Psoas muscle (tissue), 8 donors: ENCODE results near the gene RFC2. TPM values are rescaled to one million over a fixed set of nuclear protein-coding genes. Genes with fewer than 3 reads are reported as not detected.
"Not testable (repeated sequence)": the region's sequence is repeated elsewhere in the genome, so short reads cannot be mapped to it uniquely, and the experiment has no call there.

Source experiments
- ATAC-seq, 4 donors: fragments of 200-7000 bp; cut with Tn5 transposase; one replicate each; pipeline ENCODE4 v1.9.1; 2020; ENCODE audit warnings: moderate library complexity in 3 of 4, mild to moderate bottlenecking in 2 of 4
- DNase-seq, 2 donors: peaks; one replicate each; pipeline ENCODE4 v3.0.0-alpha.2; 2020
- H3K27ac ChIP-seq: fragments of 200-600 bp; one replicate; pipeline ENCODE4 v1.8.0; 2022
- H3K27me3 ChIP-seq, 3 donors: fragments of 200-600 bp in 1 of 3; one replicate each; pipeline versions ENCODE4 v1.6.1 to v1.8.0; 2013 to 2022; ENCODE audit warnings: low read length in 2 of 3, mild to moderate bottlenecking in 2 of 3, moderate library complexity in 1 of 3; ENCODE audit not compliant: insufficient read depth in 3 of 3
- H3K36me3 ChIP-seq, 2 donors: fragments of 200-600 bp in 1 of 2; one replicate each; pipeline versions ENCODE4 v1.6.1 to v1.8.0; 2013 to 2022; ENCODE audit warnings: low read depth in 1 of 2, mild to moderate bottlenecking in 1 of 2, moderate library complexity in 1 of 2; ENCODE audit not compliant: insufficient read depth in 1 of 2
- H3K4me1 ChIP-seq: fragments of 200-600 bp; one replicate; pipeline ENCODE4 v1.8.0; 2022
- H3K4me3 ChIP-seq: fragments of 200-600 bp; one replicate; pipeline ENCODE4 v1.8.0; 2022; ENCODE audit warnings: mild to moderate bottlenecking
- H3K9me3 ChIP-seq: fragments of 200-600 bp; one replicate; pipeline ENCODE4 v1.8.0; 2022
- WGBS, 3 donors: extraction: QIAGEN DNeasy Blood & Tissue Kit; methylation state at CpG; one replicate each; pipeline versions ENCODE4 v1.1.6 to v1.1.7; 2013; 5-methylcytosine and 5-hydroxymethylcytosine counted together
- intact Hi-C, 2 donors: fragments of 100-400 bp; cut with DNase I; formaldehyde crosslinking; loops; one replicate each; pipeline versions ENCODE4 v1.11.0 to v1.14.2; 2022
- polyA plus RNA-seq, 3 donors: library from polyadenylated mRNA; stranded (reverse); fragments of 200-250 nt; gene quantifications; one replicate each; pipeline ENCODE4 v1.2.3, GENCODE V29; 2013
- total RNA-seq, 4 donors: library from RNA; stranded (reverse); fragmentation: NEBNext Ultra II Directional in 2 of 4; extraction: Animal tissue kit (Norgen Biotek cat#: 25700) in 2 of 4; gene quantifications; one replicate each; pipeline versions ENCODE4 v1.2.1 to v1.2.4, GENCODE V29; 2021 to 2023
- TF ChIP-seq, protein P1 (sequence below): fragments of 200-600 bp; IDR thresholded peaks from one replicate; pipeline ENCODE4 v1.8.0; 2022; ENCODE audit warnings: antibody characterized with exemption
- donor health status: healthy with polysubstance abuse.
- donor health status: DM: no; HTN: no; CAD: no; lungs with moderate emphysema.
- donor health status: Bipolar disorder and iron deficiency.
- donor health status: healthy.
- donor health status: DM: yes; HTN: yes; CAD: no.
- donor health status: DM: no; HTN: no; CAD: no.
- donor health status: DM: no; HTN: no; CAD: no.
- donor health status: DM: yes; HTN: yes; CAD: no.

RFC2 gene
- total and polyA plus RNA-seq, 7 donors, result 13.7 to 25.8 (median 19.8) TPM

DNA sequence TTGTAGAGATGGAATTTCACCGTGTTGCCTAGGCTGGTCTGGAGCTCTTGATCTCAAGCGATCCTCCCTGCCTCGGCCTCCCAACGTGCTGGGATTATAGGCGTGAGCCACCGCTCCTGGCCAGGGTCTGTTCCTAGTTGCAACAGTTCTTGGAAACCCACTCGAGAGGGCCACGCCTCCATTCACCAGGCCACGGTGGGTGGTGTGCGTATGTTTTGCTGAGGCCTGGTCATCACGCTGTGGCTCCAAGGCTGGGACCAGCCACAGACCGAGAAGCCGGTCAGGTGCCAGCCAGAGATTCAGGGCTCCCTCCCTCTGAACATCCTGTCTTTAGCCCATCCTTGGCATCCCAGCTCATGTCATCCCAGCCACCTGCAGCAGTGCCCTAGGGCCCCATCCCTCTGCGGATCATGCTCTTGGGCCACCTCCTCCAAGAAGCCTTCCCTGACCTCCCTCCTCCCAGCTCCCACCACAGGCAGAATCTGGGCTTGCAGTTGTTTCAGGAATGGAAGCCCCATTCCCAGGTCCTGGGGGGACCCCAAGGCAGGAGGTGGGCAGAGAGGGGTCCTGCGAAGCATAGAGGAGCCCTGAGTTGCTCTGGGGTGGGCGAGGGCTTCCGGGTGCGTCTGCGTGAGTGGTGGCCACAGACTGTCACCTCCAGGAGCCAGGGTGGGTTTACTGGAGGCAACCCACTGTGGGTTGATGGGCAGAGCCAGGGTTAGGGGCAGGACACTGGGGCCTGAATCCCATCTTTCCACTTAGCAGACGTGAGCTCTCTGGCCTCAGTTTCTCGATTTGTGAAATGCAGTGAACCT, 39.2 kb downstream of the RFC2 start:
- H3K4me1 ChIP-seq, result no peaks in the 10 kb centered on the region
- intact Hi-C loops, result loop anchor here in 1 of 2 donors (10.0 kb wide), 1 partner anchor 90 kb away; no protein-coding TSS in a partner anchor
- no peaks in the 10 kb centered on the region for H3K9me3 ChIP-seq
- H3K36me3 ChIP-seq, result peaks cover 0 to 8% of the 10 kb centered on the region in 2 donors
- DNase-seq, result no peak
- 82 to 87% (median 83%) methylated on average over 21 of the region's 21 CpGs for WGBS, 3 donors
- H3K27me3 ChIP-seq, result no peaks in the 10 kb centered on the region
- H3K27ac ChIP-seq, result no peak overlapping the region
- no peak for ATAC-seq
- TF ChIP-seq, protein P1, sequence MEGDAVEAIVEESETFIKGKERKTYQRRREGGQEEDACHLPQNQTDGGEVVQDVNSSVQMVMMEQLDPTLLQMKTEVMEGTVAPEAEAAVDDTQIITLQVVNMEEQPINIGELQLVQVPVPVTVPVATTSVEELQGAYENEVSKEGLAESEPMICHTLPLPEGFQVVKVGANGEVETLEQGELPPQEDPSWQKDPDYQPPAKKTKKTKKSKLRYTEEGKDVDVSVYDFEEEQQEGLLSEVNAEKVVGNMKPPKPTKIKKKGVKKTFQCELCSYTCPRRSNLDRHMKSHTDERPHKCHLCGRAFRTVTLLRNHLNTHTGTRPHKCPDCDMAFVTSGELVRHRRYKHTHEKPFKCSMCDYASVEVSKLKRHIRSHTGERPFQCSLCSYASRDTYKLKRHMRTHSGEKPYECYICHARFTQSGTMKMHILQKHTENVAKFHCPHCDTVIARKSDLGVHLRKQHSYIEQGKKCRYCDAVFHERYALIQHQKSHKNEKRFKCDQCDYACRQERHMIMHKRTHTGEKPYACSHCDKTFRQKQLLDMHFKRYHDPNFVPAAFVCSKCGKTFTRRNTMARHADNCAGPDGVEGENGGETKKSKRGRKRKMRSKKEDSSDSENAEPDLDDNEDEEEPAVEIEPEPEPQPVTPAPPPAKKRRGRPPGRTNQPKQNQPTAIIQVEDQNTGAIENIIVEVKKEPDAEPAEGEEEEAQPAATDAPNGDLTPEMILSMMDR, result no peak
- no peak overlapping the region for H3K4me3 ChIP-seq

DNA sequence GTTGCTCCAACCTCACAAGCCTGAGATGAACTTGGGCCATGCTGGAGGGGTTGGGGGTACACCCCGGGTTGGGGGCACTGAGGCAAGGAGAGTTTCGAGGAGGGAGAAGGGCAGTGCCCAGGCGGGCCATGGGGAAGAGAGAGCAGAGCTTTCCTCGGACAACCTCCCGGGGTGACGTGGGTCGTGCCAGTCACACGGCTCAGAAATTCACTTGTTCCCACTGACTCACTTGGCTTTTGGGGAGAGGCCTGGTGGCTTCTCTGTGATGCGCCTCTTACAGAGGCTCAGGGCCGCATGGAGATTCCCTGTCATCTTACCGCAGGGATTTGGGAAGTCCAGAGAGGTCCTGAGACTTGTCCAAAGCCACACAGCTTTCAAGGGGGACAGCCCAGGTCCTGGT, 41.5 kb downstream of the RFC2 start:
- WGBS, 3 donors, result 86 to 88% (median 87%) methylated on average over 11 of the region's 11 CpGs
- no peaks in the 10 kb centered on the region for H3K4me1 ChIP-seq

DNA sequence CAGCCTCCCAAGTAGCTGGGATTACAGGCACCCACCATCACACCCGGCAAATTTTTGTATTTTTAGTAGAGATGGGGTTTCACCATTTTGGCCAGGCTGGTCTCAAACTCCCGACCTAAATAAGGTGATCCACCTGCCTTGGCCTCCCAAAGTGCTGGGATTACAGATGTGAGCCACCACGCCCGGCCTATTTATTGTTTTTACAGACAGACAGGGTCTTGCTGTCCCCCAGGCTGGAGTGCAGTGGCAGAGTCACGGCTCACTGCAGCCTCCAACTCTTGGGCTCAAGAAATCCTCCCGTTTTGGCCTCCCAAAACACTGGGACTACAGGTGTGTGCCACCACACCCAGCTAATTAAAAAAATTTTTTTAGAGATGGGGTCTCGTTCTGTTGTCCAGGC, 46.0 kb downstream of the RFC2 start:
- not testable (repeated sequence) for H3K4me1 ChIP-seq, H3K9me3 ChIP-seq, DNase-seq, H3K27ac ChIP-seq, ATAC-seq, H3K36me3 ChIP-seq, H3K4me3 ChIP-seq, H3K27me3 ChIP-seq
- WGBS, 3 donors, result 88 to 96% (median 89%) methylated on average over 7 of the region's 7 CpGs
- intact Hi-C loops, result loop anchor here in 1 of 2 donors (5.0 kb wide), 1 partner anchor 44 kb away; the partner anchor contains the start of gene RFC2

More for the DNA sequence above, 41.5 kb downstream of the RFC2 start:
- no peak for DNase-seq
- Histone ChIP-seq H3K27me3 (no peaks in the 10 kb centered on the region), H3K27ac (no peak overlapping the region), H3K4me3 (no peak overlapping the region), H3K36me3 (peaks cover 0 to 8% of the 10 kb centered on the region in 2 donors), H3K9me3 (no peaks in the 10 kb centered on the region)
- TF ChIP-seq, protein P1, result no peak
- intact Hi-C loops, result loop anchor here in 1 of 2 donors (10.0 kb wide), 1 partner anchor 88 kb away; no protein-coding TSS in a partner anchor
- no peak for ATAC-seq

DNA sequence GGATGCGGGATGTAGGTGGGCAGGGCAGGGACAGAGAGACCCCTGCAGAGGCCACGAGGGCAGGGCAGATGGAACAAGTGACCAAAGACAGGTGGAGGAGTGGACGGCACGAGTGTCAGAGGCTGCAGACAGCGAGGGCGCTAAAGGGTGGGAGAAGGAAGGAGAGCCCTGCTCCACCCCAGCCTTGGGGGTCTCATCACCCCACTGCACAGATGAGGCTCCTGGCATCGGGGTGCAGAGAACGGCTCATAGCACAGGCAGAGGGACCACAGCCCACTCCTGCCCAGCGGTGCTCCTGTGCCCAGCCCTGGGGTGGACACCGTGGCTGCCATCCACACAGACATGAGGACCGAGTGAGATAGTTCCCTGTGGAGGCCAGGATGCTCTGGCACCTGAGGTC, 46.6 kb downstream of the RFC2 start:
- ATAC-seq, result no peak
- H3K4me3 ChIP-seq, result no peak overlapping the region
- no peak overlapping the region for H3K27ac ChIP-seq
- peaks cover 0 to 10% of the 10 kb centered on the region in 2 donors for H3K36me3 ChIP-seq
- intact Hi-C loops, result loop anchor here (2.0 to 5.0 kb wide), 3 partner anchors 45 to 193 kb away; partner anchors contain the start of gene RFC2 (in 1 of the 2)
- TF ChIP-seq, protein P1, result no peak
- peaks cover 2% of the 10 kb centered on the region for H3K4me1 ChIP-seq
- WGBS, 3 donors, result 77 to 86% (median 85%) methylated on average over 11 of the region's 11 CpGs
- no peaks in the 10 kb centered on the region for H3K9me3 ChIP-seq
- no peak for DNase-seq
- H3K27me3 ChIP-seq, result no peaks in the 10 kb centered on the region

DNA sequence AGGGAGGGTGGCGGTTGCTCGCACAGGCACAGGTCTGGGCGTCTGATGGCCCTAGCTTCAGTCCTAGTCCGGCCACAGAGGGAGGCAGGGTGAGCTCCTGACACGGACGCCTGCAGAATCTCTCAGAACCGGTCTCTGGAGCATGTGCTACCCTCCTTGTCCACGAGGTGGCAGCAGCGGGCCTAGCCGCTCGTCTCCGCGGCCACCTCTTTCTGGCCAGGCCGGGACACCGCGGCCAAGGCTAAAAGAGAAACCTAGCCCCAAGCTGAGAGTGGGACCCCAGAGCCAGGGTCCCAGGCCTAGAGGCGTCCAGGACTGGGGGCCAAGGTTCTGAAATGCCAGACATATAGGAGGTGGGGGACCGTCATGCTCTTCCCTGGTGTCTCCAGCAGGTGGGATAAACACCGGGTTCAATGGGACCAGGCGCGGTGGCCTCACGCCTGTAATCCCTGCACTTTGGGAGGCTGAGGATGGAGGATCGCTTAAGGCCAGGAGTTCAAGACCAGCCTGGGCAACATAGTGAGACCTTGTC, 47.5 kb downstream of the RFC2 start:
- TF ChIP-seq, protein P1, result peak; percentile 97
- peak; percentile 87 to 92 for DNase-seq
- peaks cover 2% of the 10 kb centered on the region for H3K4me1 ChIP-seq
- H3K9me3 ChIP-seq, result no peaks in the 10 kb centered on the region
- ATAC-seq, result peak; percentile 82 to 91 (median 86)
- peak overlapping the region; percentile 50 for H3K4me3 ChIP-seq
- no peaks in the 10 kb centered on the region for H3K27me3 ChIP-seq
- H3K36me3 ChIP-seq, result peaks cover 0 to 8% of the 10 kb centered on the region in 2 donors
- intact Hi-C loops, result loop anchor here (2.0 to 5.0 kb wide), 3 partner anchors 46 to 194 kb away; partner anchors contain the start of gene RFC2 (in 1 of the 2)
- H3K27ac ChIP-seq, result no peak overlapping the region
- 10 to 15% (median 15%) methylated on average over 23 of the region's 23 CpGs for WGBS, 3 donors

DNA sequence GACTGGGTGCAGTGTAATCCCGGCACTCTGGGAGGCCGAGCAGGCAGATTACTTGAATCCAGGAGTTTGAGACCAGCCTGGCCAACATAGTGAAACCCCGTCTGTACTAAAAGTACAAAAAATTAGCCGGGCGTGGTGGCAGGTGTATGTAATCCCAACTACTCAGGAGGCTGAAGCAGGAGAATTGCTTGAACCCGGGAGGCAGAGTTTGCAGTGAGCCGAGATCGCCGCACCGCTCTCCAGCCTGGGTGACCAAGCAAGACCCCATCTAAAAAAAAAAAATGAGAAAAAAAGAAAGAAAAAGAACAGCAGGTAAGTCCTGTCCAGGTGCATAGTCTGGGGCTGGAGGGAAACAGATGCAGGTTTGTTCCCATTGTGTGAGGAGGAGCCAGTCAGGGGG, 48.1 kb downstream of the RFC2 start:
- not testable (repeated sequence) for H3K27ac ChIP-seq, H3K36me3 ChIP-seq, H3K4me3 ChIP-seq, H3K4me1 ChIP-seq, H3K9me3 ChIP-seq, ATAC-seq, H3K27me3 ChIP-seq
- WGBS, 3 donors, result 78 to 79% (median 78%) methylated on average over 10 of the region's 10 CpGs
- intact Hi-C loops, result loop anchor here (2.0 to 5.0 kb wide), 3 partner anchors 46 to 195 kb away; partner anchors contain the start of gene RFC2 (in 1 of the 2)
- peak in 1 of 2 donors; percentile 21 for DNase-seq
